ENCODE data around the gene CDC14A.

DNA sequence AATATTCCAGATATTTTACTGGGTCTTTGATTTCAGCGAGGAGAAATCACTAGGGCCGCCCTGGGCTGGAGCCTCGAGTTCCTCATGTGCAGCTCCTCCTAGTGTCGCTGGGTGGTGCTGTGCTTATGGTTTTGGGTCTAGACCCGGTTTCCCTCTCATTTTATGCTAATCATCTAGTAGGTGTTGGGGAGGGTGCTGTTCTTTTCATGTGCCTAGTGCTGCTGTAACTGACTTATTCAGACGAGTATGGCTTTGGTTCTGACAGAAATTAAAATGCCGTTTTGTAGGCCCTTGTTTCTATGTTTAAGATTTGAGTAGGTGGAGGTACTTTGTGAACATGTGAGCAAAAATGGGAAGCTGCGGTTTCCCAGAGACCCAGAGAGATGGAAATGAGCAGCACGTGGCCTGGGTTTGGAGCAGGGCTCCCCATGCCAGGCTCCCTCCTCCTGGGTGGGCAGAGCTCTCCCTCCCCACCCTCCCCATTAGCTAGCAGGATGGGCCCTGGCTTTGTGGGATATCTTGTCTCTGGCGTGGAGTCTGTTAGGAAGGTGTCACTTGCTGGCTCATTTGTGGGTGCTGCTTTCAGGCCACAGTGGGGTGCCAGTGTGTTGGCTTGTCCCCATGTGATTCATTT lies 111.6 kb downstream of the CDC14A start:
- TF ChIP-seq EZH2 (IDR thresholded peaks at IDR 0.05; ENCODE audit: borderline replicate concordance): no peak
- TF ChIP-seq, protein P1, sequence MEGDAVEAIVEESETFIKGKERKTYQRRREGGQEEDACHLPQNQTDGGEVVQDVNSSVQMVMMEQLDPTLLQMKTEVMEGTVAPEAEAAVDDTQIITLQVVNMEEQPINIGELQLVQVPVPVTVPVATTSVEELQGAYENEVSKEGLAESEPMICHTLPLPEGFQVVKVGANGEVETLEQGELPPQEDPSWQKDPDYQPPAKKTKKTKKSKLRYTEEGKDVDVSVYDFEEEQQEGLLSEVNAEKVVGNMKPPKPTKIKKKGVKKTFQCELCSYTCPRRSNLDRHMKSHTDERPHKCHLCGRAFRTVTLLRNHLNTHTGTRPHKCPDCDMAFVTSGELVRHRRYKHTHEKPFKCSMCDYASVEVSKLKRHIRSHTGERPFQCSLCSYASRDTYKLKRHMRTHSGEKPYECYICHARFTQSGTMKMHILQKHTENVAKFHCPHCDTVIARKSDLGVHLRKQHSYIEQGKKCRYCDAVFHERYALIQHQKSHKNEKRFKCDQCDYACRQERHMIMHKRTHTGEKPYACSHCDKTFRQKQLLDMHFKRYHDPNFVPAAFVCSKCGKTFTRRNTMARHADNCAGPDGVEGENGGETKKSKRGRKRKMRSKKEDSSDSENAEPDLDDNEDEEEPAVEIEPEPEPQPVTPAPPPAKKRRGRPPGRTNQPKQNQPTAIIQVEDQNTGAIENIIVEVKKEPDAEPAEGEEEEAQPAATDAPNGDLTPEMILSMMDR (IDR thresholded peaks at IDR 0.05; ENCODE audit: poor library complexity): peak; percentile 82

All from hepatocyte (in vitro differentiated cells).